HG03097 (cell line): ENCODE data around the gene SMIM11.

ENCODE experiments used
- ATAC-seq: cut with Tn5 transposase; IDR thresholded peaks from one replicate; pipeline ENCODE4 v1.9.1; 2021; ENCODE audit not compliant: unreplicated experiment, low FRiP score

The SMIM11 gene

DNA sequence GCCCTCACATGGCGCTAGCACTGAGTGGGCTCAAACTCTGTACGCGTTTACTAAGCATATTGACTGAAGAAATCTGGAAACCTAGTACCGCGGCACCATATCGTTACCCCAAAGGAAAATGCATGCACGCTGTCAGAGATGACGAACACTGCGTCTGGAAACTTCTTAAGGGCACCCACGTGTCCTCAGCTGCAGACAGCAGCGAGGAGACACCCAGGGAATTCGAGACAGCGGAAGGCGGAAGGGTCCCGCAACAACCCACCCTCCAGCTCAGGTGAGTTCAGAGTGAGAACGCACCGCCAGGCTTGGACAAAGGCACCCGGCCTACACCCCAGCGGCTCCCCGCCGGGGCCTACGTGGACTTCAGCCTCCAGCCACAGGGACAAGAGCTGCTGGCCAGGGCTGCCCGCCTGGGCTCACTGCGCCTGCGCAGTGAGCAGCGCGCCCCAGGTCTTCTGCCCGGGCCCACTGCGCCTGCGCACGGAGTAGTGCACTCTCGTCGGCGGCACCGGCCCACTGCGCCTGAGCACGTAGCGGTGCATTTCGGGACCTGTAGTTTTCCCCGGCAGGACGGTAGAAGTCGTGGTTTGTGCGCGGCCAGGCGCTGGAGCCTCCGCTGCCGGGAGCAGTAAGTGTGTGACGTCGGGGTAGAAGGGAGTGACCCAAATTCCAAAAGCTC lies at the start of gene SMIM11:
TSS of gene SMIM11 (plus strand) at position 568 of the 679 bp plus-strand sequence. CDS start 3,998 bp downstream, outside the sequence.
- ATAC-seq, result peak; percentile 89

DNA sequence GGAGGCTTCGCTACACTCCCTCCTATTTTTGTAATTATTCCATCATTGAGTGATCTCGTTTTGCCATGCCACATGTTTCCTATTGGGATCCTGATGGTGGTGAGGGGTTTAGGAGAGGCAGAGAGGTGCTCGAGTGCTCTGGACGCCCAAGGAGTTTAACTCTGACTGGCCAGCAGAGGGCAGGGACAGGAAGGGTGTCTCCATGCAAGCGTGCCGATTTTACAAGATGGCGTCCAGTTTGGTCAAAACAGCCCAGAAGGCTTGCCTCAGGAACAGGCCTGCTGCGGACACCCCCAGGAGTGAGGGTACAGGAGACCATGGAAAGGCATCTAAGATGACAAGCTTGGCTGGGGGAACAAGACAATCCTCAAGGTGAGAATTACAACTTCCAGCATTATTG lies 45.3 kb upstream of the SMIM11 start:
- no peak for ATAC-seq

DNA sequence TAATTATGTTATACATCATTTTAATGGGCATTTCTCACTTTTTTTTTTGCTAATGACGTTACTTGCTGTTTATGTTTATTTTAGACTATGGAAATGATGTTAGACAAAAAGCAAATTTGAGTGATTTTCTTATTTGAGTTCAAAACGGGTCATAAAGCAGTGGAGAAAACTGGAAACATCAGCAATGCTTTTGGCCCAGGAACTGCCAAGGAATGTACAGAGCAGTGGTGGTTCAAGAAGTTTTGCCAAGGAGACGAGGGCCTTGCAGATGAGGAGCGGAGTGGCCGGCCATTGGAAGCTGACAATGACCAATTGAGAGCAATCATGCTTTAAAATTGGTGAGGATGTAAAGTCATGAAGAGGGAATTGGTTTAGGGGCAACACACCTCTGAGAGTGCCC lies 43.6 kb upstream of the SMIM11 start:
- no peak for ATAC-seq

- ATAC-seq, result no peak
Observed at GRCh38 chr21:34332347-34332746, 43.0 kb upstream of the SMIM11 start.

- ATAC-seq, result no peak
Observed at GRCh38 chr21:34333121-34333739, 42.1 kb upstream of the SMIM11 start.

DNA sequence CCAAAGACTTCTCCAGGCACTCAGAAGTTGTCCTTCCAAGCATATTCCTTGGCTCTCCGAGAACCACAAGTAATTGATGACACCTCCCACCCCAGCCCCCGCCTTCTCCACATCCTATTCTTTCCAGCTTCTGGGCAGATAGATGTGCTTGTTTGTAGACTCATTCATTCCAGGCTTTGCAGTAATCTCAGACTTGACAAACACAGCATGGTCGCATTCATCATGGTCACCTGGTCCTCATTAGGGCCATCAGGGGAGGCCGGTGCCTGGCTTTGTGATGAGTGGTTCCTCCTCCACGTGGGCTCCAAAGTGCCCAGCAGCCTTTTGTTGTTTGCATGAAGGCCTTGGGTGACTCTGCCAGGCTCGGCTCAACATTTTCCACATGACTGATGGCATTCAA lies 40.0 kb upstream of the SMIM11 start:
- ATAC-seq, result no peak

- no peak for ATAC-seq
Observed at GRCh38 chr21:34336245-34336644, 39.1 kb upstream of the SMIM11 start.

DNA sequence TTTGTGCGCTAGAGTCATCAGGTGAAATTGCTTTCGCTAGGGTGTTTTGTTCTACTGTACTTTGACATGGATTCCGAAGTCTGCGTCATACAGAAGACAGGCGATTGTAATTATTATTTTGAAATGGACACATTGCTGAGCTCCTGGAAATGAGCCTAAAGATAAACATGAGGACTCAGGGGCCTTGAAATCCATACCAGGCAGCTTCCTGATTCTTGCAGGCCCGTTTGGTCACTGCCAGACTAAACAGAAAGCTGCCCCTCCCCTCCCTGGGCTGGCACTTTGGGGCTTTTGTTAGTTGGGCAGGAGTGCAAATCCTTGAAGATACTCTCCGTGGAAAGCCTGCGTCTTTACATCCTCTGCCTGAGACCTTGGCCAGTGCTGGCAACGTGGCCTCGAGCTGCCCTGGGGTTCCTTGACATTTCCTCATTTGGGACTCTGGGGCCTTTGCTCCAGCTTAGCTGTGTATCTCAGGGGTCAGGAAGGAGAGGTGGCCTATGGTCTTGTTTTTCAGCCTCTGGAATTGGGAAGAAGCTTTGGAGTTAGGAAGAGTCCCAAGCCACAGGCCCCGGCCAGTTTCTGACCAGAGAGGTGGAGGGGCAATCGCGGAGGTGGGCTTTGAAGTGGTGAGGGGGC lies 38.4 kb upstream of the SMIM11 start:
- no peak for ATAC-seq

DNA sequence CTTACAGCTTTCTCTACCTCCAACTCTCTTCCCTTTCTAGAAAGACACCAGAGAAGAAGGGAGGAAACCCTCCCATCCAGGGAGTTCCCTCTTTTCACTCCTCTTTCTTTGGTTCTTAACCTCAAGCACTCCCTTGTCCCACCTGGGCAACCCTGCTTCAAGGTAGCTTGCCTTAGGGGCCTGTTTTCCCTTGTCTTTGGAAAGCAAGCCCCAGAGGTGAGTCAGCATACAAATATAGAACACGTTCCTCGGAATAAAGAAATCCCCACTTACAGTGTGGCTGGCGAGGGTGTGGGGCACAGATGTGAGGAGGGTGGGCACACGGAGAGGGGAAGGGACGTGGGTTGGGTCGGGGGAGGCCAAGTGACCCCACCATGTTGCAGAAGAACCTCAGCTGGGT lies 37.6 kb upstream of the SMIM11 start:
- ATAC-seq, result no peak

DNA sequence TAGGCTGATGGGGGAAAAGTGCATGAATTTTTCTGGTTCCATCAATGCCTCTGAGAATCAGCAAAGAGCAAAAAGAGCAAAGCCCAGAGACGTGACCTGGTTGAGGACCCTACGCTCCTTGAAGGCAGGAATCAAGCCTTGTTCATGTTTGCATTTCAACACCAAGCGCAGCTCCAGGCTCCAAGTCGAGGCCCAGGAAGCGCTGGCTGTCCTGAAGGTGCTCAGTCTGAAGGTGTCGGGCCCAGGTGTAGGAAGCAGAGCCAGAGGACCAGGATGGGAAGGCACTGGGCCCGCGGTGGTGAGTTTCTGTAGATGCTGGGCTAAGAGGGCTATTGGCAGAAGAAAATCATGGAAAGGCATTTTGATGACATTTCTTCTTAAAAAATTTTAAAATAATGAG lies 37.1 kb upstream of the SMIM11 start:
- ATAC-seq, result no peak

GRCh38 chr21:34340061-34340460 lies 35.2 kb upstream of the SMIM11 start:
- no peak for ATAC-seq

- no peak for ATAC-seq
Observed at GRCh38 chr21:34342476-34342875, 32.8 kb upstream of the SMIM11 start.

DNA sequence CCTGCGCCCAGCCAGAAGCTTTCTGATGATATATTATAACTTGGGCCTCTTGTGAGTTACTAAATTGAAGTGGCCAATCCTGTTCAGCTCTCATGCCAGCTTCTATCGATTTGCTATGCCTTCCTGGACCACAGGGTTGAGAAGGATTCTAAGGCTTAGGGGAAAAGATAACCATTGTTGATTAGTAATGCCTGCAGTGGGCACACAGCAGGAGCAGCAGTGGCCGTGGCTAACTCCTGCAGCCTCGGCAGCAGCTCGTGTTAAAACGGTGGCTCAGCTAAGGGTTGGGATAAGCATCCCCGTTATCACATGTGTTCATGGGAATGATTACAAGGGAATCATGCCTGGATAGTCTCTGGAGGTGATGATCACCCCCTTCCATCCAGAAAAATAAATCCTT lies 32.0 kb upstream of the SMIM11 start:
- ATAC-seq, result no peak

GRCh38 chr21:34343838-34344381 lies 31.4 kb upstream of the SMIM11 start:
- ATAC-seq, result no peak

DNA sequence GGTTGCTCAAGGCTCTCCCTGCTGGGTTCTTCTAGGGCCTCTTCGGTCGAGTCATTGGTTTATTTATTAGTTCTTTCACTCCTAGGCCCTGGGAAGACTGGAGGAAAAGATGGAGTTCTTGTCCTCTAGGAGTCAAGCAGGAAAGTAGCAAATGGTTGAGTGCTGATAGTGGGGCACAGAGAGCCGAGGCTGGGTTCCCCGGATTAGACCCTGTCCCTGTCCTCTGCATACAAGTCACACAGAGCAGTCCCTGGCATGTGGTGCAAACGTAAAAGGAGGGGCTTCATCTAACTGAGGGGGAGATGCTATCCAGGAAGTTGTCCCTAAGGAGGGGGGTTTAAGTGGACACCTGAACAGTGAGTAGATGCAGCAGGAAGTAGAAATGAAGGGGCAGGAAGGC lies 30.7 kb upstream of the SMIM11 start:
- no peak for ATAC-seq

- ATAC-seq, result no peak
Observed at GRCh38 chr21:34345091-34345871, 30.0 kb upstream of the SMIM11 start.

DNA sequence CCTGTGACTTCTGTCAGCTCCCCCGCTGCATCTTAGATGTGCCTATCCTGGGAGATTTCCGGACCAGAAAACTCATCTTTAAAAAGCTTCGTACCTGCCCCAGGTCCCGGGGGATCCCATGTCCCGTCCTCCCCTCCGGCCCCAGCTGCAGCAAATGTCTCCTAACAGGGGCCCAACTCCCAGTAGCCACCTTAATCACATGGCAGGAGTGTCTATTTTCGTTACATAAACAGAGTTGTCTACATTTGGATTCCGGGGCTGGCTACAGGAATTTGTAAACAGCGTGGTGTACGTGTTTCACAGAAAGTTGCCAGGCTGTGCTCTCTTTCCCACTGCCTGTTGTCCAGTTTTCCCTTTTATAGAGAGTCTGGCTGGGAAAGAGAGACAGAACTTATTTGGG lies 29.4 kb upstream of the SMIM11 start:
- no peak for ATAC-seq

- ATAC-seq, result no peak
Observed at GRCh38 chr21:34348890-34349519, 26.3 kb upstream of the SMIM11 start.

GRCh38 chr21:34351786-34352241 lies 23.5 kb upstream of the SMIM11 start:
- no peak for ATAC-seq

- ATAC-seq, result no peak
Observed at GRCh38 chr21:34352556-34352955, 22.8 kb upstream of the SMIM11 start.
